Measurements from ENCODE around the gene HDAC4.

HDAC4 gene

GRCh38 chr2:239429473-239430350 is 28.9 kb upstream of the HDAC4 start:
- no peak for DNase-seq (ENCODE audit: low read depth)

DNA sequence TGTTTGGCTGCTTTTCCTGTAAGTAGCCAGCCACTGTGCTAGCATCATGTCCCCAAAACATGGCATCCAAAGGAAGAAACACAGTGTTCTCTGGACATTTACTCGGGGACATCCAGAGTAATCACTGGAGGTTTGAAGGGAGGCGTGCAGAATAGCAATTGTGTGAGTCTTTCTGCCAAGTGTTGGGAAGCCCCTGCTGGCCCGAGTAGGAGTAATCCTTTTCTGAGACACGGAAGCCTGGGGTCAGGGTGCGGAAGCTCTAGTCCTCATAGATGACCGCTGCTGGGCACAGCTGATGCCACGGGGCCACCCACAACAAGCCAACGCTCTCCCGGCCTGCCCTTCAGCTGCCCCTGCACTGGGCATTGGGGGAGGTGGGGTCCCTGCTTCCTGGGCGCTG is 24.8 kb upstream of the HDAC4 start:
- DNase-seq (ENCODE audit: low read depth) = no peak

DNA sequence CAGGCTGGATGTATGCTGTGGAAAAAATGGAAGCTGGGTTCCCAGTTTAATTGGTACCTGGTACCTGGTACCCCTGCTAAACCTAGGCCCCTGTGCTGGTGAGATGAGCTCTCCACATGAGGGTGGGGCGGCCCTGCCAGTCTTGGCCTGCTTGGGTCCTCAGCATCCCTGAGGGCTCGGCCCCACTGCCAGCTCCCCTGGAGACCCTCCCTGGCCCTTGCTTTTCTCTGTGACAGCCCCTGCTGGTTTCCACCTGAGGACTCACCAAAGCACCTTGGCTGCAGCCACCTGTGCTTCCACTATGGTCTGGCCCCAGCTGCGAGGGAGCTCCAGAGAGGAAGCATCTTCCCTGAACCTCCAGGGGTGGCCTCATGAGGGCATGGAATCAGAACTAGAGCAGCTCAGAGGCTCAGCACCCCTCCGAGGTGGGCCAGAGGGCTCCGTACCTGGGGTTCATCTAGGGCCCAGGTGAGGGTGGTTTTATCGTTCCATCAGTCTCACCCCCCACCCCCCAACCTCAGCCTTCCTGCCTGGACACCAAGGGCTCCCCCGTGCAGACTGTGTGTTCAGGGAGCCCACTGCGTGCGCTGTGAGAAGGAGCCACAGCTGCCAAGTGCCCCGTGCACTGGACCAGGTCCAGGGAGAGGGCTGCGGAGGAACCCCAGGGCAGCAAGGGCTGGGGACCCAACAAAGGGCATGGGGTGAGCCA is 23.7 kb upstream of the HDAC4 start:
- DNase-seq (ENCODE audit: low read depth) = no peak

GRCh38 chr2:239423551-239423950 is 22.7 kb upstream of the HDAC4 start:
- DNase-seq (ENCODE audit: low read depth) = no peak

GRCh38 chr2:239421851-239422250 is 21.0 kb upstream of the HDAC4 start:
- DNase-seq (ENCODE audit: low read depth) = no peak

- no peak for DNase-seq (ENCODE audit: low read depth)
Observed at GRCh38 chr2:239420082-239420481, 19.3 kb upstream of the HDAC4 start.

GRCh38 chr2:239418918-239419317 is 18.1 kb upstream of the HDAC4 start:
- no peak for DNase-seq (ENCODE audit: low read depth)

DNA sequence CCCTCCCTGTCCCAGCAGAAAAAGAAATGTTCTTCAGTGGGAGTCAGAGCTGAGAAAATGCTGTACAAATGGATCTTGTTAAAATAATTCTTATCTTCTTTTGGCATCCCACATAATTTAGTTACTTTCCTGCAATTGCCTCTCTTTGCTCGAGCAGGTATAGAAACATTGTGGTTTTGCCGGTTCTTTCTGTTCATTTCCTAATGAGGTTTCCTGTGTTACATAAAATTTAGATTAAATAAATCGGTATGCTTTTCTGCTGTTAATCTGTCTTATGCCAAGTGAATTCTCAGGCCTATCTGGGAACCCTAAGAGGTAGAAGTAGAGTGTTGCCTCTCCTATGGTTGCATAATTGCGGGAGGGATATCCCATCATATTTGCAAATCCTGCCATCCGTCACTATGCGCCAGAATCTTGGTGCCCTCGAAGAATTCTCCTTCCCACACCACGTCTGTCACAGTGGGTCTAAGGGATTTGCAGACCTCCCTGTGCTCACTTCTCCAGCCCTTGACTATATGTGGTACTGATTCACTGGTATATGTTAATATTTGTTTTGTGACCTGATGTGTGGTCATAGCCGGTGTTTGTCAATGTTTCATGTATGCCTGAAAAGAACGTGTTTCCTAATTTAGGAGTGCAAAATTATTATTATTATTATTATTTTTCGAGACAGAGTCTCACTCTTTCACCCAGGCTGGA is 12.2 kb upstream of the HDAC4 start:
- no peak for DNase-seq (ENCODE audit: low read depth)

- DNase-seq (ENCODE audit: low read depth) = no peak
Observed at GRCh38 chr2:239411549-239412319, 10.9 kb upstream of the HDAC4 start.

- DNase-seq (ENCODE audit: low read depth) = no peak
Observed at GRCh38 chr2:239411117-239411516, 10.3 kb upstream of the HDAC4 start.

GRCh38 chr2:239409976-239410375 is 9.2 kb upstream of the HDAC4 start:
- DNase-seq (ENCODE audit: low read depth) = no peak

GRCh38 chr2:239407112-239407511 is 6.3 kb upstream of the HDAC4 start:
- DNase-seq (ENCODE audit: low read depth) = no peak

DNA sequence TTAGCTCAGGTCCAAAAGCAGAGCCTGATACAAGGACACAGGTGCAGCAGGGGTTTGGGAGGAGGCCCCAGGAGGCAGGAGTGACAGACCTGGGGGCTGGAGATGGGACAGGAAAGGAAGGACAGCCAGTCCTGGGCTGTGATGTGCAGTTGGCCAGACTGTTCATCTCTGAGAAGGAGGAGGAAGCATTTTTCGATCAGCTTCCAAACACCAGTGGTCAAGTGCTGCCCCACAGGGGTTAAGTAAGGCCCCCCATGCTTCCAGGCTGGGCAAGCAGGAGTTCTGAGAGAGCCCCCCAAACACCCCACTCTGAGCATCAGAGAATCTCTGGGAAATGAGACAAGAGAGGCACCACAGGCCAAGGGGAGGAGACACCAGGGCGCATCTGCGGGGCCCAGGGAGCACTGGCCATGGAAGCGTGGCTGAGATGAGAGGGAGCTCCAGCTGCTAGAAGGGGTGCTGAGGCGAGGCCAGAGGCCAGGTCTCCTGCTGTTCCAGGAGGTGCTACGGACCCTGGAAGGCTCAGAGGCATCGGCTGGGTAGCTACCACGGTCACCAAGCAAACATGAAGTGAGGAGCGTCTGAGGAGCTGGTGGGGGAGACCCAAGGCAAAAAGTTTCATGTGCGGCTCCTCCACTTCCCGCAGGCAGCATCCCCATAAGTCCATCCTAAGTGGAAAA is 5.6 kb upstream of the HDAC4 start:
- no peak for DNase-seq (ENCODE audit: low read depth)

- no peak for DNase-seq (ENCODE audit: low read depth)
Observed at GRCh38 chr2:239405071-239405470, 4.3 kb upstream of the HDAC4 start.

DNA sequence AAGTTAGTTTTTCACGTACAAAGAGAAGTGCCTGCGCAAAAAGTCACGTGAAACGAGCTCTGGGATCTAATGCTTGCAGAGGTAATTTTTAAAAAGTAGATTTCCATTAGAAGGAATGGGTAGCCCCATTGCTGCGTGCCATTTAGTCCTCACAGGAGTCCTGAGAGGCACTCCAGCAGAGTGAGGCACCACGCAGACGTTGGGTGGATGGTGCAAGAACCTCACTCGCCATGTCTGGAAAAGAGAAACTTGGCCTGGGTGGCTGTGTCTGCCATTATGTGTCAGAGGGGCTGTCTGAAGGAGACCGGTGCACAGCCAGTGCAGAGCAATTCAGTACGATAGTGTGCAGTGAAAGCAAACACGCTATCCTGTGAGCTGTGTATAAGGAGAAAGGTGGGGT is 1.8 kb upstream of the HDAC4 start:
- no peak for DNase-seq (ENCODE audit: low read depth)

GRCh38 chr2:239401881-239402233 is 1.0 kb upstream of the HDAC4 start:
- no peak for DNase-seq (ENCODE audit: low read depth)

DNA sequence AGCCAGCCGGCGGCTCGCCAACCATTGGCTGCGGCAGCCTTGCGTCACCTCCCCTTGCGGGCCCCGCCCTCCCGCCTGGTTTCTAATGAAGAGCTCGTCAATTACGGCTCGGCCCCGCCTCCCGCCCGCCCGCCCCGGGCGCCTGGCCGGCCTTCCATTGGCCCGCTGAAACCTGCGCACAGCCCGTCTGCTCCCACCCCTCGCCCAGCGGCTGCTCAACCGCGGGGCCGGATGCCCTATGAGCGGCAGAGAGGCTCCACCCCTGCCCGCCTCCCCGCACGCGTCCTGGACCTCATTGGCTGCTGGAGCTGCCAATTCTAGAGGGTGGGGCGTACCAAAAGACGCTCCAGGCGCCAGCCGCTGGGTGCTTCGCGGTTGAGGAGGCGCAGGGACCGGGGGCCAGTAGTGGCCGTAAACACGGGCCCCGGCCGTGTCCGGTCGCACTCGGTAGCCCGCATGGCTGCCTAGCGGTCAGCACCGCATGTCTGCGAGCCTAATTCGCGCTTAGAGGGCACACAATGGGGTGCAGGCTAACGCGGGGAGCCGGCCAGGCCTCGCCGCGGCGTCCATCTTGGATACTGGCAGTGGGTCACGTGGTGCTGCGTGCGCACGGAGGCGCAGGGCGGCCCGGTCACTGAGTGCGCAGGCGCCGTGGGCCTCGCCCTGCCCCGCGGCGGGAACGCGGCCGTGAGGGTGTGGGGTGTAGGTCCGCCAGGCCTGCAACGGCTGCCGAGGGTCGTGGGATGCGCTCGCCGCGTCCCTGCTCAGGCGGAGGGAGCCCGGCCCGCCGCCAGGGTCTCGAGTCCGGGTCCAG is 454 bp upstream of the HDAC4 start:
- peak; percentile 99 for DNase-seq (ENCODE audit: low read depth)

DNA sequence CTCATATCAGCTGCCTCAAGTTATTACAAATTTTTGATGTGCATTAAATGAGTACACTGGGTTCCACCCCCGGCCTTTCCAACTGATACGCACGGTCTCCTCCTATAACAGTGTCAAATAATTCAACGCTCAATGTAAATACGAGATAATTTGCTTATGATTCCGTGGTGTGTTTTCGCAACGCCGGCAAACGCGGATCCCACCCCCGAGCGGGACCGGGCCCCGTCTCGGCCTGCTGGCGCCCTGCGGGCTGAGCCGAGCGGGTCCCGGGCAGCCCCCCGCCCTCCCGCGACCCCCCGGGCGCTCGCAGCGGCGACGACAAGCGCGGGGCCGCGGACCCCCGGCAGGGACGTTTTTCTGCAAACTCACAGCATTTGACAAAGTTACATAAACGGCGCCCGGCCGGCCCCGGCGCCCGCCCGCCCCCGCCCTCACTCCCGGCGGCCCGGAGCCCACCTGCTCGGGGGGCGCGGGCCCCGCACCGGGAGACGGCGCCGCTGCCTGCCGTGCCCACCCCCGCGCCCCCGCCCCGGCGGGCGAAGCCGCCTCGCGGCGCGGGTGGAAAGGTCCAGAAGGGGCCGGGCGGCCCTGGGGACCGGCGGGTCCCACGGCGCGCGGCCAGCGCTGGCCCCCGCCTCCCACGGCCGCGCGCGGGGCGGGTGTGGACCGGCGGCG is 762 bp downstream of the HDAC4 start:
- no peak for DNase-seq (ENCODE audit: low read depth)

DNA sequence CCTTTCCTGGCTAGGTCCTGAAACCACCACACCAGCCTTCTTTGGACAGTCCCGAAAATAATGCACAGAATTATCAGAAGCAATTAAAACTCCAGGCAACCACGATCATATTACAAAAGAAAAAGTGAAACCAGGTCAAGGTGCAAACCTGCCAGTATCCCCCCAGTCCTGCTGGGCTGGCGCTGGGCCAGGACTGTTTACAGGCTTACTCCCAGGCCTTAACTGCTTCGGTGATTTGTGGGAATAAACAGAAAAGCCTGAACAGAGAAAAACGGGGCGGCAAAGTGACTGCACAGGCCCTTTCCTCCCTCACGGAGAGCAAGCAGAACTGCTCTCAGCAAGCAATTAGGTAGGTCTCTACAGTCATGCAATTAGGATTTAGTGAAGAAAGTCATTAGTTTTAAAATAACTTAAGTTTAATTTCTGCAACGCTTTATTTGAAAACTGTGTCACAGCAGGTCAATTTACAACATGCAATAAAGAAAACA is 1.3 kb downstream of the HDAC4 start:
- peak; percentile 28 for DNase-seq (ENCODE audit: low read depth)

DNA sequence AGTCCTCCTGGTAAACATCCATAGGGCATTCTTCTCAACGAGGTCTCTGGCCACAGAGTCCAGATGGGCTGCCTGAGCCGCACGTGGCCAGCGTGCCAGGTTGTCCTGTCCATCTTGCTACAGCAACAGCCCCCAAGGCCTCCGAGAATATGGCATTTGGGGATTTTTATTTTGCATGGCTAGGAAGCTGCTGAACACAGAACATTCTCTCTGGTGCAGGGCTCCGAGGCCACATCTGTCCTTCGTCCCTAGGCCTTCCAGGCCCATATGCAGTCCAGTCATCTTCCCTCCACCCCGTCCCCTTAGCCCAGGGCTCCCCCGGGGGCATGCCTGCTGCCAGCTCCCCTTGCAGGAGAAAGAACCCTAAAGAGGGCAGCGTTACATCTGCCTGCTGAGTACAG is 2.3 kb downstream of the HDAC4 start:
- DNase-seq (ENCODE audit: low read depth) = no peak

Measured in stimulated activated CD8-positive, alpha-beta memory T cell treated with anti-CD3 and anti-CD28 coated beads, Interleukin-12 subunit alpha, Interleukin-12 subunit beta, amount 100 ng/mL, for 4 hours (primary cell).